SK-MEL-5 (cell line): Measurements from ENCODE around the gene GGN. TPM values are rescaled to one million over a fixed set of nuclear protein-coding genes. Genes with fewer than 3 reads are reported as not detected.
A peak's percentile ranks its signal among the peaks of the same experiment; 100 is the strongest.
"Not testable (repeated sequence)": the region's sequence is repeated elsewhere in the genome, so short reads cannot be mapped to it uniquely, and the experiment has no call there.

Experiments
- DNase-seq: peaks from one replicate; pipeline ENCODE4 v3.0.0-alpha.2; 2016; ENCODE audit warnings: low read depth, low spot score
- in situ Hi-C: cut with HindIII; loops from 2 replicates; pipeline ENCODE4 v1.10.0; 2016; ENCODE audit warnings: low sequenced_read_pairs, high pct_unique_total_duplicates, low pct_unique_long_range_greater_than_20kb
- total RNA-seq: library from RNA; depleted of rRNA; stranded (reverse); fragments of >200 nt; shearing (Covaris generic); gene quantifications from 2 replicates; pipeline ENCODE4 v1.2.3, GENCODE V29; 2014

The GGN gene
- total RNA-seq, 1 experiment from 2014 or later = not detected

- DNase-seq = peak; percentile 66
Observed at GRCh38 chr19:38417544-38418506, 30.0 kb upstream of the GGN start.

GRCh38 chr19:38417146-38417543, 29.3 kb upstream of the GGN start:
- in situ Hi-C loops = no loop called here
- DNase-seq = no peak

More at GRCh38 chr19:38417544-38418506, 30.0 kb upstream of the GGN start:
- in situ Hi-C loops = no loop called here

- no peak for DNase-seq
- in situ Hi-C loops = no loop called here
Observed at GRCh38 chr19:38413416-38413815, 25.6 kb upstream of the GGN start.

GRCh38 chr19:38412961-38413360, 25.1 kb upstream of the GGN start:
- in situ Hi-C loops = no loop called here
- no peak for DNase-seq

GRCh38 chr19:38412491-38412890, 24.7 kb upstream of the GGN start:
- in situ Hi-C loops = no loop called here
- DNase-seq = no peak

- in situ Hi-C loops, DNase-seq: not testable (repeated sequence)
Observed at GRCh38 chr19:38411898-38412297, 24.1 kb upstream of the GGN start.

- no peak for DNase-seq
- in situ Hi-C loops = no loop called here
Observed at GRCh38 chr19:38411041-38411712, 23.3 kb upstream of the GGN start.

GRCh38 chr19:38410407-38410806, 22.6 kb upstream of the GGN start:
- DNase-seq, in situ Hi-C loops: not testable (repeated sequence)

- in situ Hi-C loops = no loop called here
- no peak for DNase-seq
Observed at GRCh38 chr19:38409631-38410133, 21.8 kb upstream of the GGN start.

- DNase-seq = no peak
- in situ Hi-C loops = no loop called here
Observed at GRCh38 chr19:38405276-38405675, 17.4 kb upstream of the GGN start.

GRCh38 chr19:38404858-38405257, 17.0 kb upstream of the GGN start:
- no peak for DNase-seq
- in situ Hi-C loops = no loop called here

GRCh38 chr19:38402967-38403674, 15.3 kb upstream of the GGN start, which contains the start of gene FAM98C:
TSS of gene FAM98C (plus strand) at chr19:38403093. CDS start at chr19:38403154, 61 bp downstream.
- DNase-seq = peak; percentile 95
- in situ Hi-C loops = no loop called here

GRCh38 chr19:38402623-38402966, 14.8 kb upstream of the GGN start:
- no peak for DNase-seq
- in situ Hi-C loops = no loop called here

GRCh38 chr19:38401148-38401547, 13.3 kb upstream of the GGN start:
- no peak for DNase-seq
- in situ Hi-C loops = no loop called here

- in situ Hi-C loops = no loop called here
Observed at GRCh38 chr19:38400361-38400760, 12.5 kb upstream of the GGN start.

GRCh38 chr19:38399537-38399936, 11.7 kb upstream of the GGN start:
- in situ Hi-C loops = no loop called here
- no peak for DNase-seq

More at GRCh38 chr19:38400361-38400760, 12.5 kb upstream of the GGN start:
- no peak for DNase-seq

GRCh38 chr19:38399081-38399480, 11.2 kb upstream of the GGN start:
- in situ Hi-C loops = no loop called here
- DNase-seq = no peak
